Measurements from ENCODE around the gene STAMBP.
"Not testable (repeated sequence)": the region's sequence is repeated elsewhere in the genome, so short reads cannot be mapped to it uniquely, and the experiment has no call there.

STAMBP gene

DNA sequence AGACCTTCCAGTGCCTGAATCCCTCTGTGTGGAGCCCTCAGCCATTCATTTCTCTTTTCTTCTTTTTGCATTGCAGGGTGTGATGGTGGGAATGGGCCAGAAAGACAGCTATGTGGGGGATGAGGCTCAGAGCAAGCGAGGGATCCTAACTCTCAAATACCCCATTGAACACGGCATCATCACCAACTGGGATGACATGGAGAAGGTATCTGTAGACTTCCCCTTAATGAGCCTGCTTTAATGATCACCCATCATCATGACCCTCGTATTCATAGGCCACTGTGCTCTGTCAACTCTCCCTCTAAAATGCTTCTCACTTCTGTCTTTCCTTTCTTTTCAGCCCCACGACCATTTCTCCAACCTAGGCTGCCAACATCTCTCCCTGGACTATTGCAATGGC is 73.5 kb downstream of the STAMBP start:
- Histone ChIP-seq H3K9me3 (ENCODE audit: insufficient read depth, low read depth, low read length) (no peaks in the 10 kb centered on the region), H3K27me3 (ENCODE audit: insufficient read depth, low read length, poor library complexity, severe bottlenecking) (no peaks in the 10 kb centered on the region), H3K9ac (ENCODE audit: low read depth, low read length, poor library complexity, severe bottlenecking) (no peak overlapping the region), H3K9me2 (replicated peaks; ENCODE audit: low read depth, low read length) (no peaks in the 10 kb centered on the region), H4K20me1 (ENCODE audit: insufficient read depth, low read length, poor library complexity, severe bottlenecking) (no peaks in the 10 kb centered on the region), H3K79me2 (ENCODE audit: insufficient read depth, low read length) (no peaks in the 10 kb centered on the region), H3K4me1 (ENCODE audit: insufficient read depth, low read length, poor library complexity, severe bottlenecking) (peaks cover 19% of the 10 kb centered on the region), H3K4me3 (ENCODE audit: low read length, poor library complexity, severe bottlenecking) (no peak overlapping the region), H3K36me3 (ENCODE audit: insufficient read depth, low read length) (no peaks in the 10 kb centered on the region), H3K4me2 (ENCODE audit: low read depth, low read length, poor library complexity, severe bottlenecking) (no peak overlapping the region), H3F3A (ENCODE audit: low read depth) (no peaks in the 10 kb centered on the region), H2AFZ (ENCODE audit: low read length) (no peak overlapping the region)
- TF ChIP-seq, protein P1, sequence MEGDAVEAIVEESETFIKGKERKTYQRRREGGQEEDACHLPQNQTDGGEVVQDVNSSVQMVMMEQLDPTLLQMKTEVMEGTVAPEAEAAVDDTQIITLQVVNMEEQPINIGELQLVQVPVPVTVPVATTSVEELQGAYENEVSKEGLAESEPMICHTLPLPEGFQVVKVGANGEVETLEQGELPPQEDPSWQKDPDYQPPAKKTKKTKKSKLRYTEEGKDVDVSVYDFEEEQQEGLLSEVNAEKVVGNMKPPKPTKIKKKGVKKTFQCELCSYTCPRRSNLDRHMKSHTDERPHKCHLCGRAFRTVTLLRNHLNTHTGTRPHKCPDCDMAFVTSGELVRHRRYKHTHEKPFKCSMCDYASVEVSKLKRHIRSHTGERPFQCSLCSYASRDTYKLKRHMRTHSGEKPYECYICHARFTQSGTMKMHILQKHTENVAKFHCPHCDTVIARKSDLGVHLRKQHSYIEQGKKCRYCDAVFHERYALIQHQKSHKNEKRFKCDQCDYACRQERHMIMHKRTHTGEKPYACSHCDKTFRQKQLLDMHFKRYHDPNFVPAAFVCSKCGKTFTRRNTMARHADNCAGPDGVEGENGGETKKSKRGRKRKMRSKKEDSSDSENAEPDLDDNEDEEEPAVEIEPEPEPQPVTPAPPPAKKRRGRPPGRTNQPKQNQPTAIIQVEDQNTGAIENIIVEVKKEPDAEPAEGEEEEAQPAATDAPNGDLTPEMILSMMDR (conservative IDR thresholded peaks at IDR 0.05; ENCODE audit: low read length): no peak
- no peak for TF ChIP-seq EZH2phosphoT487 (IDR thresholded peaks at IDR 0.05; ENCODE audit: borderline replicate concordance)

GRCh38 chr2:73903313-73903712 is 74.6 kb downstream of the STAMBP start:
- H2AFZ ChIP-seq (ENCODE audit: low read length): no peak overlapping the region
- H3K9me2 ChIP-seq (replicated peaks; ENCODE audit: low read depth, low read length): no peaks in the 10 kb centered on the region
- H3K9me3 ChIP-seq (ENCODE audit: insufficient read depth, low read depth, low read length): no peaks in the 10 kb centered on the region
- no peak for TF ChIP-seq EZH2phosphoT487 (IDR thresholded peaks at IDR 0.05; ENCODE audit: borderline replicate concordance)
- TF ChIP-seq, protein P1 (conservative IDR thresholded peaks at IDR 0.05; ENCODE audit: low read length): no peak
- peaks cover 14% of the 10 kb centered on the region for H3K4me1 ChIP-seq (ENCODE audit: insufficient read depth, low read length, poor library complexity, severe bottlenecking)
- H3K36me3 ChIP-seq (ENCODE audit: insufficient read depth, low read length): no peaks in the 10 kb centered on the region
- no peaks in the 10 kb centered on the region for H3K79me2 ChIP-seq (ENCODE audit: insufficient read depth, low read length)
- no peaks in the 10 kb centered on the region for H4K20me1 ChIP-seq (ENCODE audit: insufficient read depth, low read length, poor library complexity, severe bottlenecking)
- H3K27me3 ChIP-seq (ENCODE audit: insufficient read depth, low read length, poor library complexity, severe bottlenecking): no peaks in the 10 kb centered on the region
- H3K9ac ChIP-seq (ENCODE audit: low read depth, low read length, poor library complexity, severe bottlenecking): no peak overlapping the region
- H3F3A ChIP-seq (ENCODE audit: low read depth): no peaks in the 10 kb centered on the region
- H3K4me2 ChIP-seq (ENCODE audit: low read depth, low read length, poor library complexity, severe bottlenecking): no peak overlapping the region
- H3K4me3 ChIP-seq (ENCODE audit: low read length, poor library complexity, severe bottlenecking): no peak overlapping the region

DNA sequence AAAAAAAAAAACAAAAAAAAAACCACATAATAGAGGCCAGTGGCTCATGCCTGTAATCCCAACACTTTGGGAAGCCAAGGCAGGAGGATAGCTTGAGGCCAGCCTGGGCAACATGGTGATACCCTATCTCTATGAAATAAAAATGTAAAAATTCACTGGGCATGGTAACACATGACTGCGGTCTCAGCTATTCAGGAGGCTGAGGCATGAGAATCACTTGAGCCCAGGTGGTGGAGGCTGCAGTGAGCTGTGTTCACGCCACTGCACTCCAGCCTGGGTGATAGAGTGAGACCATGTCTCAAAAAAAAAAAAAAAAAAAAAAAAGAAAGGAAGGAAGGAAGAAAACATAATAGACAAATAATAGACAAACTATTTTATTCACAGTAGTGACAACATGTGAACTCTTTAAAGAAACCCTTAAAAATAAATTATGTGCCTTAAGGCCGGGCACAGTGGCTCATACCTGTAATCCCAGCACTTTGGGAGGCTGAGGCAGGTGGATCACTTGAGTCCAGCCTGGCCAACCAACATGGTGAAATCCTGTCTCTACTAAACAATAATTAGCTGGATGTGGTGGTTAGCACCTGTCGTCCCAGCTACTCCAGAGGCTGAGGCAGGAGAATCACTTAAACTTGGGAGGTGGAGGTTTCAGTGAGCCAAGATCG is 75.3 kb downstream of the STAMBP start:
- not testable (repeated sequence) for H3K9me3 ChIP-seq (ENCODE audit: insufficient read depth, low read depth, low read length); H3K4me2 ChIP-seq (ENCODE audit: low read depth, low read length, poor library complexity, severe bottlenecking); H3K36me3 ChIP-seq (ENCODE audit: insufficient read depth, low read length); H4K20me1 ChIP-seq (ENCODE audit: insufficient read depth, low read length, poor library complexity, severe bottlenecking); H3K9ac ChIP-seq (ENCODE audit: low read depth, low read length, poor library complexity, severe bottlenecking); H3K27me3 ChIP-seq (ENCODE audit: insufficient read depth, low read length, poor library complexity, severe bottlenecking); H3K9me2 ChIP-seq (replicated peaks; ENCODE audit: low read depth, low read length); H3K79me2 ChIP-seq (ENCODE audit: insufficient read depth, low read length); H3F3A ChIP-seq (ENCODE audit: low read depth); H3K4me3 ChIP-seq (ENCODE audit: low read length, poor library complexity, severe bottlenecking); H2AFZ ChIP-seq (ENCODE audit: low read length)
- H3K4me1 ChIP-seq (ENCODE audit: insufficient read depth, low read length, poor library complexity, severe bottlenecking): peaks cover 14% of the 10 kb centered on the region

DNA sequence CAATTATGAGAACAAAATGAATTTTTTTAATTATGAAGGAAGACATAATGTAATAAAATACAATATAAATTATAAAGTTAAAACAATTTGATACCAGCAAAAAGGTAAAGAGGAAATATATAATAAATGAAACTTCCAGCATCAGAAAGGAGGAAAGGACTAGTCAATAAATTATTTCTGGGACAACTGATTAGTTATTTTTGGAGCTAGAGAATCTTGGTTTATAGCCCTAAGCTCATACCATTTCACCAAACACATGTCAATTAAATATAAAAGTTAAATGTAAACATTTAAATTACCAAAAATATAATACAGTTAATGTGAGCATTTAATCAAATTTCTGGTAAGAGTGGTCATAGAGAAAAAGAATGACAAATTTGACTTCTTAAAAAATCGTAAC is 76.2 kb downstream of the STAMBP start:
- Histone ChIP-seq H3K79me2 (ENCODE audit: insufficient read depth, low read length) (no peaks in the 10 kb centered on the region), H3K4me3 (ENCODE audit: low read length, poor library complexity, severe bottlenecking) (no peak overlapping the region), H3K27me3 (ENCODE audit: insufficient read depth, low read length, poor library complexity, severe bottlenecking) (no peaks in the 10 kb centered on the region), H4K20me1 (ENCODE audit: insufficient read depth, low read length, poor library complexity, severe bottlenecking) (no peaks in the 10 kb centered on the region), H3K4me2 (ENCODE audit: low read depth, low read length, poor library complexity, severe bottlenecking) (no peak overlapping the region), H3K9ac (ENCODE audit: low read depth, low read length, poor library complexity, severe bottlenecking) (no peak overlapping the region), H3F3A (ENCODE audit: low read depth) (no peaks in the 10 kb centered on the region), H3K9me2 (replicated peaks; ENCODE audit: low read depth, low read length) (no peaks in the 10 kb centered on the region), H3K9me3 (ENCODE audit: insufficient read depth, low read depth, low read length) (no peaks in the 10 kb centered on the region), H3K4me1 (ENCODE audit: insufficient read depth, low read length, poor library complexity, severe bottlenecking) (peaks cover 14% of the 10 kb centered on the region), H3K36me3 (ENCODE audit: insufficient read depth, low read length) (no peaks in the 10 kb centered on the region), H2AFZ (ENCODE audit: low read length) (no peak overlapping the region)
- TF ChIP-seq EZH2phosphoT487 (IDR thresholded peaks at IDR 0.05; ENCODE audit: borderline replicate concordance): no peak
- TF ChIP-seq, protein P1 (conservative IDR thresholded peaks at IDR 0.05; ENCODE audit: low read length): no peak

All from Loucy (cell line).